ENCODE data around the gene AARS2.

AARS2 gene

GRCh38 chr6:44275749-44276648, 37.1 kb downstream of the AARS2 start:
- H3K27ac ChIP-seq, result no peak overlapping the region
- no peaks in the 10 kb centered on the region for H3K36me3 ChIP-seq (replicated peaks)
- no peak for DNase-seq
- in situ Hi-C loops (cut with HindIII; ENCODE audit: low pct_ligation_motif_present, low sequenced_read_pairs), result no loop called here
- TF ChIP-seq, protein P1, sequence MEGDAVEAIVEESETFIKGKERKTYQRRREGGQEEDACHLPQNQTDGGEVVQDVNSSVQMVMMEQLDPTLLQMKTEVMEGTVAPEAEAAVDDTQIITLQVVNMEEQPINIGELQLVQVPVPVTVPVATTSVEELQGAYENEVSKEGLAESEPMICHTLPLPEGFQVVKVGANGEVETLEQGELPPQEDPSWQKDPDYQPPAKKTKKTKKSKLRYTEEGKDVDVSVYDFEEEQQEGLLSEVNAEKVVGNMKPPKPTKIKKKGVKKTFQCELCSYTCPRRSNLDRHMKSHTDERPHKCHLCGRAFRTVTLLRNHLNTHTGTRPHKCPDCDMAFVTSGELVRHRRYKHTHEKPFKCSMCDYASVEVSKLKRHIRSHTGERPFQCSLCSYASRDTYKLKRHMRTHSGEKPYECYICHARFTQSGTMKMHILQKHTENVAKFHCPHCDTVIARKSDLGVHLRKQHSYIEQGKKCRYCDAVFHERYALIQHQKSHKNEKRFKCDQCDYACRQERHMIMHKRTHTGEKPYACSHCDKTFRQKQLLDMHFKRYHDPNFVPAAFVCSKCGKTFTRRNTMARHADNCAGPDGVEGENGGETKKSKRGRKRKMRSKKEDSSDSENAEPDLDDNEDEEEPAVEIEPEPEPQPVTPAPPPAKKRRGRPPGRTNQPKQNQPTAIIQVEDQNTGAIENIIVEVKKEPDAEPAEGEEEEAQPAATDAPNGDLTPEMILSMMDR (IDR thresholded peaks at IDR 0.05; ENCODE audit: low read depth, low read length, missing control alignments), result no peak
- peaks cover 35% of the 10 kb centered on the region for H3K27me3 ChIP-seq (replicated peaks)
- H3K4me3 ChIP-seq (ENCODE audit: low read depth, low read length), result peak overlapping the region; percentile 15

GRCh38 chr6:44275271-44275748, 37.8 kb downstream of the AARS2 start:
- no peak overlapping the region for H3K4me3 ChIP-seq (ENCODE audit: low read depth, low read length)
- H3K36me3 ChIP-seq (replicated peaks), result no peaks in the 10 kb centered on the region
- TF ChIP-seq, protein P1 (IDR thresholded peaks at IDR 0.05; ENCODE audit: low read depth, low read length, missing control alignments), result no peak
- DNase-seq, result no peak
- H3K27ac ChIP-seq, result no peak overlapping the region
- in situ Hi-C loops (cut with HindIII; ENCODE audit: low pct_ligation_motif_present, low sequenced_read_pairs), result no loop called here
- peaks cover 35% of the 10 kb centered on the region for H3K27me3 ChIP-seq (replicated peaks)

DNA sequence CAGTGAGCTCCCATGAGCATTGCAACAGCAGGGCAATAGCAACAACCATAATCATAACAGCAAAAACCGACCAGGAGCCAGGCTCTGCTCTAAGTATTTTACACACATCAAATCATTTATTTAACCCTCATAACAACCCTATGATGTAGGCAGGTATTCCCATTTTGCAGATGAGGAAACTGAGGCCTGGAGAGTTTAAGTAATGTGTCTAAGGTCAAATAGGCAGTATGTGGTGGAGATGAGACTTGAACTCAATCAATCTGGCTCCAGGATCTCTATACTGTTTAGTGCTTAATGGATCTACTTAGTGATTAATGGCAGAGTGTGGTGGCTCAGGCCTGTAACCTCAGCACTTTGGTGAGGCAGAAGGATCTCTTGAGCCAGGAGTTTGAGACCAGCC, 39.5 kb downstream of the AARS2 start:
- peaks cover 51% of the 10 kb centered on the region for H3K27me3 ChIP-seq (replicated peaks)
- DNase-seq, result no peak
- TF ChIP-seq, protein P1 (IDR thresholded peaks at IDR 0.05; ENCODE audit: low read depth, low read length, missing control alignments), result no peak
- H3K36me3 ChIP-seq (replicated peaks), result no peaks in the 10 kb centered on the region
- no peak overlapping the region for H3K27ac ChIP-seq
- H3K4me3 ChIP-seq (ENCODE audit: low read depth, low read length), result no peak overlapping the region
- in situ Hi-C loops (cut with HindIII; ENCODE audit: low pct_ligation_motif_present, low sequenced_read_pairs), result no loop called here

GRCh38 chr6:44272999-44273566, 40.1 kb downstream of the AARS2 start:
- in situ Hi-C loops (cut with HindIII; ENCODE audit: low pct_ligation_motif_present, low sequenced_read_pairs), result no loop called here
- Histone ChIP-seq H3K27me3 (replicated peaks) (peaks cover 54% of the 10 kb centered on the region), H3K27ac (no peak overlapping the region)

GRCh38 chr6:44272529-44272928, 40.6 kb downstream of the AARS2 start:
- DNase-seq, result no peak
- TF ChIP-seq, protein P1 (IDR thresholded peaks at IDR 0.05; ENCODE audit: low read depth, low read length, missing control alignments), result no peak
- in situ Hi-C loops (cut with HindIII; ENCODE audit: low pct_ligation_motif_present, low sequenced_read_pairs), result no loop called here
- Histone ChIP-seq H3K4me3 (ENCODE audit: low read depth, low read length) (no peak overlapping the region), H3K27ac (no peak overlapping the region), H3K27me3 (replicated peaks) (peaks cover 54% of the 10 kb centered on the region), H3K36me3 (replicated peaks) (no peaks in the 10 kb centered on the region)

More at GRCh38 chr6:44272999-44273566, 40.1 kb downstream of the AARS2 start:
- TF ChIP-seq, protein P1 (IDR thresholded peaks at IDR 0.05; ENCODE audit: low read depth, low read length, missing control alignments), result no peak
- Histone ChIP-seq H3K4me3 (ENCODE audit: low read depth, low read length) (no peak overlapping the region), H3K36me3 (replicated peaks) (no peaks in the 10 kb centered on the region)
- no peak for DNase-seq

Data from brain microvascular endothelial cell (primary cell).